ENCODE results near the gene METAP1.

GRCh38 chr4:99088481-99089365, 93.2 kb downstream of the METAP1 start, which contains the start of gene ADH5:
- no peak for TF ChIP-seq CTCF (conservative IDR thresholded peaks at IDR 0.05; ENCODE audit: low read length)
- TF ChIP-seq EZH2phosphoT487 (IDR thresholded peaks at IDR 0.05; ENCODE audit: borderline replicate concordance, low read depth, low read length): no peak

Measured in OCI-LY7 (cell line).